ENCODE data around the gene CACNB2.

GRCh38 chr10:18450298-18450697 lies 310.1 kb downstream of the CACNB2 start:
- TF ChIP-seq, protein P1, sequence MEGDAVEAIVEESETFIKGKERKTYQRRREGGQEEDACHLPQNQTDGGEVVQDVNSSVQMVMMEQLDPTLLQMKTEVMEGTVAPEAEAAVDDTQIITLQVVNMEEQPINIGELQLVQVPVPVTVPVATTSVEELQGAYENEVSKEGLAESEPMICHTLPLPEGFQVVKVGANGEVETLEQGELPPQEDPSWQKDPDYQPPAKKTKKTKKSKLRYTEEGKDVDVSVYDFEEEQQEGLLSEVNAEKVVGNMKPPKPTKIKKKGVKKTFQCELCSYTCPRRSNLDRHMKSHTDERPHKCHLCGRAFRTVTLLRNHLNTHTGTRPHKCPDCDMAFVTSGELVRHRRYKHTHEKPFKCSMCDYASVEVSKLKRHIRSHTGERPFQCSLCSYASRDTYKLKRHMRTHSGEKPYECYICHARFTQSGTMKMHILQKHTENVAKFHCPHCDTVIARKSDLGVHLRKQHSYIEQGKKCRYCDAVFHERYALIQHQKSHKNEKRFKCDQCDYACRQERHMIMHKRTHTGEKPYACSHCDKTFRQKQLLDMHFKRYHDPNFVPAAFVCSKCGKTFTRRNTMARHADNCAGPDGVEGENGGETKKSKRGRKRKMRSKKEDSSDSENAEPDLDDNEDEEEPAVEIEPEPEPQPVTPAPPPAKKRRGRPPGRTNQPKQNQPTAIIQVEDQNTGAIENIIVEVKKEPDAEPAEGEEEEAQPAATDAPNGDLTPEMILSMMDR (conservative IDR thresholded peaks at IDR 0.05), result no peak
- no peak for TF ChIP-seq EZH2 (IDR thresholded peaks at IDR 0.05; ENCODE audit: low read depth)
